WERI-Rb-1 (cell line): ENCODE data around the gene NDUFA7.

ENCODE experiments used
- DNase-seq: peaks from one replicate; pipeline ENCODE4 v3.0.0-alpha.2; 2020
- H3K27ac ChIP-seq: fragments of 250-450 bp; sonication (Bioruptor Pico); 2 replicates; pipeline ENCODE4 v1.5.1; 2020; ENCODE audit warnings: mild to moderate bottlenecking, moderate library complexity
- H3K27me3 ChIP-seq: fragments of 250-450 bp; sonication (Bioruptor Pico); 2 replicates; pipeline ENCODE4 v1.5.1; 2021; ENCODE audit warnings: mild to moderate bottlenecking, low read depth, moderate library complexity; ENCODE audit not compliant: insufficient read depth, severe bottlenecking
- H3K36me3 ChIP-seq: fragments of 250-450 bp; sonication (Bioruptor Pico); 2 replicates; pipeline ENCODE4 v1.5.1; 2020; ENCODE audit warnings: mild to moderate bottlenecking, moderate library complexity
- H3K4me3 ChIP-seq: 2 replicates; pipeline ENCODE4 v1.5.1; 2011; ENCODE audit warnings: low read depth, mild to moderate bottlenecking, control low read depth, low read length
- H3K9me3 ChIP-seq: fragments of 250-450 bp; sonication (Bioruptor Pico); 2 replicates; pipeline ENCODE4 v1.5.1; 2021; ENCODE audit warnings: mild to moderate bottlenecking, moderate library complexity; ENCODE audit not compliant: severe bottlenecking
- CTCF ChIP-seq: IDR thresholded peaks from 2 replicates; pipeline ENCODE4 v1.5.1; 2011; ENCODE audit warnings: low read depth, mild to moderate bottlenecking, control low read depth, inconsistent platforms, low read length

The NDUFA7 gene

GRCh38 chr19:8331263-8331845, 10.2 kb upstream of the NDUFA7 start:
- Histone ChIP-seq H3K27me3 (peaks cover 24% of the 10 kb centered on the region), H3K27ac (no peak overlapping the region), H3K36me3 (no peaks in the 10 kb centered on the region), H3K4me3 (no peak overlapping the region), H3K9me3 (peaks cover 2% of the 10 kb centered on the region)
- DNase-seq = no peak
- no peak for TF ChIP-seq CTCF

GRCh38 chr19:8329996-8330395, 8.8 kb upstream of the NDUFA7 start:
- Histone ChIP-seq H3K4me3 (no peak overlapping the region), H3K27me3 (peaks cover 24% of the 10 kb centered on the region), H3K9me3 (peaks cover 4% of the 10 kb centered on the region), H3K27ac (no peak overlapping the region), H3K36me3 (no peaks in the 10 kb centered on the region)
- no peak for TF ChIP-seq CTCF
- no peak for DNase-seq

GRCh38 chr19:8325454-8325853, 4.3 kb upstream of the NDUFA7 start:
- TF ChIP-seq CTCF = no peak
- no peak for DNase-seq
- no peaks in the 10 kb centered on the region for H3K27me3 ChIP-seq
- peaks cover 28% of the 10 kb centered on the region for H3K36me3 ChIP-seq
- H3K27ac ChIP-seq = no peak overlapping the region
- peaks cover 4% of the 10 kb centered on the region for H3K9me3 ChIP-seq
- H3K4me3 ChIP-seq = no peak overlapping the region

GRCh38 chr19:8324186-8325050, 3.2 kb upstream of the NDUFA7 start:
- no peak for DNase-seq

GRCh38 chr19:8323781-8324185, 2.6 kb upstream of the NDUFA7 start:
- no peak overlapping the region for H3K4me3 ChIP-seq
- no peak for TF ChIP-seq CTCF
- no peak for DNase-seq
- peaks cover 28% of the 10 kb centered on the region for H3K36me3 ChIP-seq
- no peaks in the 10 kb centered on the region for H3K27me3 ChIP-seq
- H3K9me3 ChIP-seq = peaks cover 4% of the 10 kb centered on the region
- H3K27ac ChIP-seq = no peak overlapping the region

More at GRCh38 chr19:8324186-8325050, 3.2 kb upstream of the NDUFA7 start:
- no peak overlapping the region for H3K27ac ChIP-seq
- H3K9me3 ChIP-seq = peaks cover 4% of the 10 kb centered on the region
- H3K27me3 ChIP-seq = no peaks in the 10 kb centered on the region
- no peak overlapping the region for H3K4me3 ChIP-seq
- no peak for TF ChIP-seq CTCF
- H3K36me3 ChIP-seq = peaks cover 28% of the 10 kb centered on the region
